IMR-90 (cell line): ENCODE data around the gene MDM2. TPM values are rescaled to one million over a fixed set of nuclear protein-coding genes. Genes with fewer than 3 reads are reported as not detected.

Experiments used
- ATAC-seq: fragments of 200-7000 bp; cut with Tn5 transposase; 2 replicates; pipeline ENCODE4 v1.9.1; 2020; ENCODE audit warnings: low read depth, mild to moderate bottlenecking, moderate library complexity
- BruUV-seq: library from RNA; stranded (reverse); fragments of 400-500 nt; replicated peaks from 2 replicates; lab custom pipeline; 2021; lab: Mats Ljungman, UMichigan
- CTCF ChIA-PET: fragments of 300-600 bp; formaldehyde crosslinking; extraction: SDS; loops from one replicate; lab custom pipeline; 2021; ENCODE audit warnings: antibody characterized with exemption; lab: Yijun Ruan, JAX
- POLR2A ChIA-PET: fragments of 300-600 bp; sonication (Branson Sonifier 250); formaldehyde crosslinking; loops from one replicate; lab custom pipeline; 2022; ENCODE audit warnings: antibody characterized with exemption; ENCODE audit not compliant: unreplicated experiment; lab: Charles Lee
- DNase-seq: peaks from one replicate; pipeline ENCODE4 v3.0.0; 2013
- H2AFZ ChIP-seq: replicated peaks from 2 replicates; pipeline ENCODE3; 2013; ENCODE audit warnings: low read length, mild to moderate bottlenecking; ENCODE audit not compliant: poor library complexity
- H2AK5ac ChIP-seq: 2 replicates; pipeline ENCODE4 v1.6.1; 2013; ENCODE audit warnings: low read depth, low read length, inconsistent platforms
- H2AK9ac ChIP-seq: replicated peaks from 2 replicates; pipeline ENCODE3; 2013; ENCODE audit warnings: mild to moderate bottlenecking, low read depth, low read length, moderate library complexity; ENCODE audit not compliant: poor library complexity
- H2BK120ac ChIP-seq: 2 replicates; pipeline ENCODE4 v1.6.1; 2013; ENCODE audit warnings: low read depth, low read length, inconsistent platforms
- H2BK15ac ChIP-seq: 3 replicates; pipeline ENCODE4 v1.6.1; 2013; ENCODE audit warnings: low read depth, low read length, inconsistent platforms
- H2BK20ac ChIP-seq: 2 replicates; pipeline ENCODE4 v1.6.1; 2013; ENCODE audit warnings: low read depth, mild to moderate bottlenecking, inconsistent platforms, low read length, moderate library complexity
- H2BK5ac ChIP-seq: 2 replicates; pipeline ENCODE4 v1.6.1; 2013; ENCODE audit warnings: mild to moderate bottlenecking, low read depth, low read length, inconsistent platforms; ENCODE audit not compliant: poor library complexity, severe bottlenecking
- H3K14ac ChIP-seq: replicated peaks from 2 replicates; pipeline ENCODE4 v1.6.1; 2013; ENCODE audit warnings: low read depth, low read length, inconsistent platforms
- H3K18ac ChIP-seq: 2 replicates; pipeline ENCODE4 v1.6.1; 2013; ENCODE audit warnings: low read depth, low read length, control low read depth
- H3K23ac ChIP-seq: 2 replicates; pipeline ENCODE4 v1.6.1; 2013; ENCODE audit warnings: low read depth, low read length, inconsistent platforms
- H3K27ac ChIP-seq: 2 replicates; pipeline ENCODE4 v1.5.1; 2013; ENCODE audit warnings: mild to moderate bottlenecking, control low read depth, low read length; ENCODE audit not compliant: insufficient read depth
- H3K27me3 ChIP-seq: 2 replicates; pipeline ENCODE4 v1.6.1; 2013; ENCODE audit warnings: low read length; ENCODE audit not compliant: control insufficient read depth, insufficient read depth
- H3K36me3 ChIP-seq: 2 replicates; pipeline ENCODE4 v1.6.1; 2013; ENCODE audit warnings: low read length, mixed read lengths; ENCODE audit not compliant: control insufficient read depth, insufficient read depth
- H3K4ac ChIP-seq: 2 replicates; pipeline ENCODE4 v1.6.1; 2013; ENCODE audit warnings: low read depth, low read length, inconsistent platforms
- H3K4me1 ChIP-seq: 2 replicates; pipeline ENCODE4 v1.6.1; 2013; ENCODE audit warnings: low read length, mixed read lengths; ENCODE audit not compliant: control insufficient read depth, insufficient read depth
- H3K4me2 ChIP-seq: 2 replicates; pipeline ENCODE4 v1.6.1; 2013; ENCODE audit warnings: low read depth, mild to moderate bottlenecking, control low read depth, low read length, moderate library complexity
- H3K4me3 ChIP-seq: 2 replicates; pipeline ENCODE4 v1.5.1; 2013; ENCODE audit warnings: low read depth, mild to moderate bottlenecking, control low read depth, low read length, moderate library complexity; ENCODE audit not compliant: insufficient read depth
- H3K56ac ChIP-seq: 2 replicates; pipeline ENCODE4 v1.6.1; 2013; ENCODE audit warnings: low read length, inconsistent platforms; ENCODE audit not compliant: insufficient read depth; ENCODE audit errors: extremely low read depth
- H3K79me1 ChIP-seq, 2 experiments: 2 replicates each; pipeline ENCODE4 v1.6.1; 2013; ENCODE audit warnings: low read length in 2 of 2, inconsistent platforms in 1 of 2, low read depth in 1 of 2
- H3K9ac ChIP-seq: 2 replicates; pipeline ENCODE4 v1.6.1; 2013; ENCODE audit warnings: low read depth, low read length, control low read depth
- H3K9me1 ChIP-seq: 2 replicates; pipeline ENCODE4 v1.6.1; 2013; ENCODE audit warnings: low read length, inconsistent platforms; ENCODE audit not compliant: insufficient read depth
- H3K9me3 ChIP-seq: 2 replicates; pipeline ENCODE4 v1.6.1; 2013; ENCODE audit warnings: low read length; ENCODE audit not compliant: control insufficient read depth, insufficient read depth
- H4K20me1 ChIP-seq: 2 replicates; pipeline ENCODE4 v1.6.1; 2013; ENCODE audit warnings: low read length, inconsistent platforms; ENCODE audit not compliant: insufficient read depth
- H4K5ac ChIP-seq: 2 replicates; pipeline ENCODE4 v1.6.1; 2013; ENCODE audit warnings: mild to moderate bottlenecking, low read depth, low read length, control low read depth
- H4K8ac ChIP-seq, 2 experiments: 2 replicates each; pipeline ENCODE4 v1.6.1; 2013; ENCODE audit warnings: low read depth in 2 of 2, low read length in 2 of 2, control low read depth in 1 of 2, inconsistent platforms in 1 of 2
- H4K91ac ChIP-seq: 2 replicates; pipeline ENCODE4 v1.6.1; 2013; ENCODE audit warnings: low read depth, low read length, inconsistent platforms; ENCODE audit not compliant: insufficient read depth
- CHD1 ChIP-seq: IDR thresholded peaks from 2 replicates; pipeline ENCODE4 v1.6.1; 2012; ENCODE audit warnings: low read depth, low read length, improper control_type of control experiment
- ELK1 ChIP-seq: fragments of 150-350 bp; IDR thresholded peaks from 2 replicates; pipeline ENCODE4 v1.6.1; 2016; ENCODE audit warnings: low read depth, mild to moderate bottlenecking, low read length, moderate library complexity, borderline replicate concordance
- MAFK ChIP-seq: IDR thresholded peaks from 2 replicates; pipeline ENCODE4 v1.6.1; 2012; ENCODE audit warnings: low read depth, low read length, improper control_type of control experiment
- MAZ ChIP-seq: IDR thresholded peaks from 2 replicates; pipeline ENCODE4 v1.6.1; 2012; ENCODE audit warnings: low read depth, mild to moderate bottlenecking, low read length, improper control_type of control experiment, moderate library complexity, borderline replicate concordance
- POLR2A ChIP-seq: IDR thresholded peaks from 2 replicates; pipeline ENCODE4 v1.6.1; 2012; ENCODE audit warnings: mild to moderate bottlenecking, low read depth, low read length
- RAD21 ChIP-seq: IDR thresholded peaks from 2 replicates; pipeline ENCODE4 v1.6.1; 2012; ENCODE audit warnings: low read length, improper control_type of control experiment
- RCOR1 ChIP-seq: IDR thresholded peaks from 2 replicates; pipeline ENCODE4 v1.6.1; 2012; ENCODE audit warnings: mild to moderate bottlenecking, low read length, improper control_type of control experiment; ENCODE audit not compliant: insufficient replicate concordance
- RFX5 ChIP-seq: IDR thresholded peaks from 2 replicates; pipeline ENCODE4 v1.8.0; 2012; ENCODE audit warnings: low read depth, mild to moderate bottlenecking, low read length, moderate library complexity
- SMC3 ChIP-seq: fragments of 150-350 bp; IDR thresholded peaks from 2 replicates; pipeline ENCODE4 v1.6.1; 2016; ENCODE audit warnings: low read depth, mild to moderate bottlenecking, antibody characterized with exemption, low read length, moderate library complexity
- WGBS, 2 experiments: methylation state at CpG; one replicate each; pipeline versions ENCODE4 v1.1.5 to v1.1.7; 2013; ENCODE audit warnings: missing lambda C conversion rate in 2 of 2; ENCODE audit not compliant: insufficient read length in 1 of 2; ENCODE audit errors: extremely low coverage in 2 of 2; 5-methylcytosine and 5-hydroxymethylcytosine counted together
- dilution Hi-C: fragments of 300-500 bp; cut with HindIII; formaldehyde crosslinking; loops from one replicate; pipeline ENCODE4 v1.14.3; 2018; ENCODE audit warnings: low sequenced_read_pairs; ENCODE audit not compliant: unreplicated experiment
- in situ Hi-C: fragments of 300-500 bp; cut with MboI; formaldehyde crosslinking; loops from 3 replicates; pipeline ENCODE4 v1.14.3; 2019; ENCODE audit warnings: low sequenced_read_pairs, inconsistent platforms, mixed read lengths
- intact Hi-C: fragments of 100-400 bp; cut with micrococcal nuclease; formaldehyde crosslinking; loops from 2 replicates; pipeline ENCODE4 v1.10.0; 2022
- polyA plus RNA-seq, 3 experiments: library from polyadenylated mRNA; depleted of rRNA; stranded (reverse); fragments of >200 nt; gene quantifications; 2 replicates each; pipeline ENCODE4 v1.2.3, GENCODE V29; 2012; ENCODE audit warnings: low replicate concordance in 1 of 3
- total RNA-seq: library from RNA; depleted of rRNA; stranded (reverse); fragments of >200 nt; gene quantifications from 2 replicates; pipeline ENCODE4 v1.2.3, GENCODE V29; 2012

MDM2 gene
- total and polyA plus RNA-seq, 2 of the 4 experiments (the other 2 are of a cell fraction), result 21.9 to 196 TPM

DNA sequence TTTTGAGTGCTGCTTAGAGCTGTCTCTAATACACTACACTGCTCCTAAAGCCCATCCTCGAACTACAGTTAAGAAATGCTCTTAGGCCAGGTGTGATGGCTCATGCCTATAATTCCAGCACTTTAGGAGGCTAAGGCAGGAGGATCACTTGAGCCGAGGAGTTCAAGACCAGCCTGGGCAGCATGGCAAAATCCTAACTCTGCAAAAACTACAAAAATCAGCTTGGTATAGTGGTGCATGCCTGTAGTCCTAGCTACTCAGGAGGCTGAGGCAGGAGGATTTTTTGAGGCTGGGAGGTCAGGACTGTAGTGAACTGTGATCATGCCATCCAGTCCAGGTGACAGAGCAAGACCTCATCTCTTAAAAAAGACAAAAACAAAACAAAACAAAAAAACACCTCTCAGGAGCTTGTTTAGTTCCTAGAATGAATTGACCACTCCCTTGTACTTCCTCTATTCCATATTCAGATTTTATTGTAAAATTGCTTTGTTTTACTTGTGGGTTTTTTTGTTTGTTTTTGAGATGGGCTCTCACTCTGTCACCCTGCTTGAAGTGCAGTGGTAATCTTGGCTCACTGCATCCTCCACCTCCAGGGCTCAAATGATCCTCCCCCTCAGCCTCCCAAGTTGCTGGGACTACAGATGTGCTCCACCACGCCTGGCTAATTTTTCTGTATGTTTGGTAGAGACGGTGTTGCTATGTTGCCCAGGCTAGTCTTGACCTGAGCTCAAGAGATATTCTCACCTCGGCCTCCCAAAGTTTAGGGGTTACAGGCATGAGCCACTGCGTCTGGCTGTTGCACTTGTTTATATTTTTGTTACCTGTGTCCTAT, 13.6 kb downstream of the MDM2 start:
- no peak overlapping the region; a peak in 1 of 4 replicates for H4K8ac ChIP-seq
- H3K9me3 ChIP-seq, result no peaks in the 10 kb centered on the region
- ChIA-PET CTCF (interaction anchor here (1.7 kb wide), 1 partner anchor 9 kb away, joined by 4 read pairs; no protein-coding TSS in a partner anchor), POLR2A (interaction anchor here (0.6 to 0.8 kb wide), 2 partner anchors 10 to 13 kb away, joined by 4 to 8 read pairs; no protein-coding TSS in a partner anchor)
- no peak overlapping the region for H3K56ac ChIP-seq
- ATAC-seq, result peak; percentile 15; the same call in 1 of the 2 replicates
- no peak overlapping the region for H3K4me2 ChIP-seq
- DNase-seq, result no peak
- no peak overlapping the region for H2BK20ac ChIP-seq
- no CpG with 5 or more reads among the region's 6 CpGs for WGBS, 2 experiments
- peaks cover 6% of the 10 kb centered on the region; the same call in 1 of the 2 replicates for H3K4me1 ChIP-seq
- H3K23ac ChIP-seq, result no peak overlapping the region; the same call in 1 of the 2 replicates
- H4K5ac ChIP-seq, result no peak overlapping the region
- intact Hi-C loops (no loop called here), dilution Hi-C loops (no loop called here), in situ Hi-C loops (no loop called here)
- no peak overlapping the region for H2AFZ ChIP-seq
- no peak overlapping the region for H2AK5ac ChIP-seq
- TF ChIP-seq RFX5 (no peak), SMC3 (no peak), POLR2A (no peak), RCOR1 (no peak), CHD1 (no peak), RAD21 (no peak), ELK1 (no peak), MAZ (no peak), MAFK (no peak)
- no peak overlapping the region for H3K9ac ChIP-seq
- H2AK9ac ChIP-seq, result no peak overlapping the region
- peaks cover 31 to 33% of the 10 kb centered on the region in 2 experiments for H3K79me1 ChIP-seq
- no peak overlapping the region for H3K14ac ChIP-seq
- no TSS peak for BruUV-seq
- H2BK120ac ChIP-seq, result no peak overlapping the region
- H3K9me1 ChIP-seq, result peaks cover 4% of the 10 kb centered on the region
- H3K27ac ChIP-seq, result no peak overlapping the region
- no peak overlapping the region for H3K4ac ChIP-seq
- no peak overlapping the region for H2BK15ac ChIP-seq
- no peak overlapping the region for H4K91ac ChIP-seq
- no peak overlapping the region for H3K4me3 ChIP-seq
- peaks cover 53% of the 10 kb centered on the region for H3K36me3 ChIP-seq
- H3K18ac ChIP-seq, result no peak overlapping the region
- peaks cover 39% of the 10 kb centered on the region for H4K20me1 ChIP-seq
- H2BK5ac ChIP-seq, result no peak overlapping the region
- no peaks in the 10 kb centered on the region for H3K27me3 ChIP-seq
